ENCODE results near the gene PLAAT2.

- TF ChIP-seq, protein P1, sequence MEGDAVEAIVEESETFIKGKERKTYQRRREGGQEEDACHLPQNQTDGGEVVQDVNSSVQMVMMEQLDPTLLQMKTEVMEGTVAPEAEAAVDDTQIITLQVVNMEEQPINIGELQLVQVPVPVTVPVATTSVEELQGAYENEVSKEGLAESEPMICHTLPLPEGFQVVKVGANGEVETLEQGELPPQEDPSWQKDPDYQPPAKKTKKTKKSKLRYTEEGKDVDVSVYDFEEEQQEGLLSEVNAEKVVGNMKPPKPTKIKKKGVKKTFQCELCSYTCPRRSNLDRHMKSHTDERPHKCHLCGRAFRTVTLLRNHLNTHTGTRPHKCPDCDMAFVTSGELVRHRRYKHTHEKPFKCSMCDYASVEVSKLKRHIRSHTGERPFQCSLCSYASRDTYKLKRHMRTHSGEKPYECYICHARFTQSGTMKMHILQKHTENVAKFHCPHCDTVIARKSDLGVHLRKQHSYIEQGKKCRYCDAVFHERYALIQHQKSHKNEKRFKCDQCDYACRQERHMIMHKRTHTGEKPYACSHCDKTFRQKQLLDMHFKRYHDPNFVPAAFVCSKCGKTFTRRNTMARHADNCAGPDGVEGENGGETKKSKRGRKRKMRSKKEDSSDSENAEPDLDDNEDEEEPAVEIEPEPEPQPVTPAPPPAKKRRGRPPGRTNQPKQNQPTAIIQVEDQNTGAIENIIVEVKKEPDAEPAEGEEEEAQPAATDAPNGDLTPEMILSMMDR (IDR thresholded peaks at IDR 0.05; ENCODE audit: poor library complexity) = peak; percentile 44
- no peak for TF ChIP-seq EZH2phosphoT487 (IDR thresholded peaks at IDR 0.05; ENCODE audit: low read depth, severe bottlenecking, unreplicated experiment)
- no peak for TF ChIP-seq EZH2 (IDR thresholded peaks at IDR 0.05; ENCODE audit: borderline replicate concordance)
Measured at GRCh38 chr11:63592975-63593395, 29.8 kb upstream of the PLAAT2 start.

Data from hepatocyte (in vitro differentiated cells).